Liver (tissue), 9 donors: ENCODE data around the gene C2orf76. TPM values are rescaled to one million over a fixed set of nuclear protein-coding genes. Genes with fewer than 3 reads are reported as not detected.

Source experiments
- DNase-seq: peaks from one replicate; pipeline ENCODE4 v3.0.0-alpha.2; 2017; ENCODE audit warnings: low spot score
- H3K27ac ChIP-seq, 2 donors: one replicate each; pipeline ENCODE4 v1.7.0; 2013; ENCODE audit warnings: inconsistent platforms in 2 of 2, low read length in 2 of 2, control low read depth in 1 of 2, low read depth in 1 of 2, mild to moderate bottlenecking in 1 of 2
- H3K27me3 ChIP-seq, 4 donors: one replicate each; pipeline versions ENCODE4 v1.6.1 to v1.7.0; 2013; ENCODE audit warnings: low read length in 3 of 4, inconsistent platforms in 1 of 4, mild to moderate bottlenecking in 1 of 4, moderate library complexity in 1 of 4; ENCODE audit not compliant: control insufficient read depth in 4 of 4, insufficient read depth in 4 of 4
- H3K36me3 ChIP-seq, 4 donors: one replicate each; pipeline versions ENCODE4 v1.6.1 to v1.7.0; 2013; ENCODE audit warnings: low read length in 3 of 4, mild to moderate bottlenecking in 3 of 4, low read depth in 1 of 4, moderate library complexity in 1 of 4; ENCODE audit not compliant: control insufficient read depth in 4 of 4, insufficient read depth in 3 of 4
- H3K4me1 ChIP-seq, 4 donors: one replicate each; pipeline versions ENCODE4 v1.6.1 to v1.7.0; 2013; ENCODE audit warnings: low read length in 3 of 4, mild to moderate bottlenecking in 3 of 4, moderate library complexity in 1 of 4; ENCODE audit not compliant: control insufficient read depth in 4 of 4, insufficient read depth in 4 of 4
- H3K4me3 ChIP-seq, 3 donors: one replicate each; pipeline versions ENCODE4 v1.6.1 to v1.7.0; 2013; ENCODE audit warnings: low read length in 3 of 3, control low read depth in 1 of 3, low read depth in 1 of 3, mild to moderate bottlenecking in 1 of 3
- H3K9ac ChIP-seq, 2 donors: one replicate each; pipeline ENCODE4 v1.7.0; 2013; ENCODE audit warnings: low read length in 2 of 2, mild to moderate bottlenecking in 2 of 2, moderate library complexity in 2 of 2, control low read depth in 1 of 2, low read depth in 1 of 2
- H3K9me3 ChIP-seq, 4 donors: one replicate each; pipeline versions ENCODE4 v1.6.1 to v1.7.0; 2013; ENCODE audit warnings: low read length in 3 of 4; ENCODE audit not compliant: control insufficient read depth in 4 of 4
- EGR1 ChIP-seq, 2 donors: IDR thresholded peaks; 2 replicates each; pipeline ENCODE4 v1.6.1; 2016 to 2018; ENCODE audit warnings: antibody characterized with exemption in 2 of 2, low read depth in 2 of 2
- FOXA1 ChIP-seq: IDR thresholded peaks from 2 replicates; pipeline ENCODE4 v1.6.1; 2016; ENCODE audit warnings: antibody characterized with exemption
- FOXA2 ChIP-seq: IDR thresholded peaks from 2 replicates; pipeline ENCODE4 v1.6.1; 2016; ENCODE audit warnings: antibody characterized with exemption
- HNF4A ChIP-seq, 2 donors: conservative IDR thresholded peaks; 2 replicates each; pipeline ENCODE4 v1.6.1; 2016; ENCODE audit warnings: antibody characterized with exemption in 2 of 2, mild to moderate bottlenecking in 2 of 2
- HNF4G ChIP-seq: IDR thresholded peaks from 2 replicates; pipeline ENCODE4 v1.6.1; 2016; ENCODE audit warnings: antibody characterized with exemption
- NR2F2 ChIP-seq: IDR thresholded peaks from 2 replicates; pipeline ENCODE4 v1.6.1; 2016; ENCODE audit warnings: antibody characterized with exemption
- RAD21 ChIP-seq, 2 donors: IDR thresholded peaks; 2 replicates each; pipeline ENCODE4 v1.6.1; 2016; ENCODE audit warnings: antibody characterized with exemption in 2 of 2, mild to moderate bottlenecking in 2 of 2
- SP1 ChIP-seq: IDR thresholded peaks from 2 replicates; pipeline ENCODE4 v1.6.1; 2018; ENCODE audit warnings: antibody characterized with exemption, mild to moderate bottlenecking
- TAF1 ChIP-seq: conservative IDR thresholded peaks from 2 replicates; pipeline ENCODE4 v1.6.1; 2016; ENCODE audit warnings: antibody characterized with exemption, mild to moderate bottlenecking
- WGBS: extraction: QIAGEN DNeasy Blood & Tissue Kit; methylation state at CpG from one replicate; pipeline ENCODE4 v1.1.7; 2013; 5-methylcytosine and 5-hydroxymethylcytosine counted together
- polyA plus RNA-seq, 2 donors: library from polyadenylated mRNA; stranded (reverse) in 1 of 2; unstranded in 1 of 2; fragments of 200-250 nt in 1 of 2; fragments of >200 nt in 1 of 2; fragmentation: Nextera tagmentation in 1 of 2; extraction: Ambion mirVana in 1 of 2; gene quantifications; one replicate each; pipeline versions ENCODE4 v1.2.1 to v1.2.3, GENCODE V29; 2013 to 2015
- total RNA-seq, 2 donors: library from RNA; depleted of rRNA; stranded (reverse); fragments of >200 nt; gene quantifications; one replicate each; pipeline ENCODE4 v1.2.3, GENCODE V29; 2014
- TF ChIP-seq, protein P1 (sequence below): IDR thresholded peaks from 2 replicates; pipeline ENCODE4 v1.6.1; 2016; ENCODE audit warnings: antibody characterized with exemption
- TF ChIP-seq, protein P2 (sequence below): IDR thresholded peaks from 2 replicates; pipeline ENCODE4 v1.6.1; 2016; ENCODE audit warnings: antibody characterized with exemption
- TF ChIP-seq, protein P3 (sequence below): IDR thresholded peaks from 2 replicates; pipeline ENCODE4 v1.6.1; 2016; ENCODE audit warnings: antibody characterized with exemption
- TF ChIP-seq, protein P4 (sequence below): IDR thresholded peaks from 2 replicates; pipeline ENCODE4 v1.6.1; 2016; ENCODE audit warnings: antibody characterized with exemption, mild to moderate bottlenecking
- donor health status: healthy.
- donor health status: healthy.
- donor health status: healthy.
- donor health status: healthy.
- donor health status: healthy.

The C2orf76 gene
- total and polyA plus RNA-seq, 4 donors, result 2.7 to 6.3 (median 4.6) TPM

DNA sequence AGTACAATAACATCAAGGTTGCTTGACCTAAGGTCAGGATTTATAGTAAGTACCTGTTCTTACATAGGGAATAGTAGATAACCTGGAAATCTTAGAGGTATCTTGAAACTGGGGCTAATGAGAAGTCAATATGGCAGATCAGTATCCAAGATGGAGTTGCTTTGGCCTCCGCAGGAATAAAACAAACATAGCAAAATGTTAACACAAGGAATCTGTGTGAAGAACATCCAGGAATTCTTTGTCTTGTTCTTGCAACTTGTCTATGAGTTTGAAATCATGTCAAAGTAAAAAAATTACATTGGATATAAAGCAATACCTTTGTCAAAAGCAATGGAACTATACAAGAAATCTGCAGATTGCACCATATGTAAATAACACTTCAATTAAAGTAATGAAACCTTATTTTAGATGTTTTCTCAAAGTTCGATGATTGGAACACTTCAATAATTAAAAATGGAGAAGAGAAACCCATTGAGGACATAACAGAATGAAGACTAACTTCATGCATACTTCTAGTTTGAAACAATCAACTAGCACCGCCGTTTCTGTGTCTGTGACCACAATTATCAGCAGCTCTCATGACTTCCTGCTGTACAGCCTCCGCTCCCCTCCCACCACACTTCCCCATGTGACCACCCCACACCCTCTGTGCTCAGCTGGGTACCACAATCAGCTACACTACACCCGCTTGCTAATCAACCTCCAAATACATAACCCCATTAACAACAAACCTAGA, 27.6 kb downstream of the C2orf76 start (continued):
- TF ChIP-seq, protein P1, sequence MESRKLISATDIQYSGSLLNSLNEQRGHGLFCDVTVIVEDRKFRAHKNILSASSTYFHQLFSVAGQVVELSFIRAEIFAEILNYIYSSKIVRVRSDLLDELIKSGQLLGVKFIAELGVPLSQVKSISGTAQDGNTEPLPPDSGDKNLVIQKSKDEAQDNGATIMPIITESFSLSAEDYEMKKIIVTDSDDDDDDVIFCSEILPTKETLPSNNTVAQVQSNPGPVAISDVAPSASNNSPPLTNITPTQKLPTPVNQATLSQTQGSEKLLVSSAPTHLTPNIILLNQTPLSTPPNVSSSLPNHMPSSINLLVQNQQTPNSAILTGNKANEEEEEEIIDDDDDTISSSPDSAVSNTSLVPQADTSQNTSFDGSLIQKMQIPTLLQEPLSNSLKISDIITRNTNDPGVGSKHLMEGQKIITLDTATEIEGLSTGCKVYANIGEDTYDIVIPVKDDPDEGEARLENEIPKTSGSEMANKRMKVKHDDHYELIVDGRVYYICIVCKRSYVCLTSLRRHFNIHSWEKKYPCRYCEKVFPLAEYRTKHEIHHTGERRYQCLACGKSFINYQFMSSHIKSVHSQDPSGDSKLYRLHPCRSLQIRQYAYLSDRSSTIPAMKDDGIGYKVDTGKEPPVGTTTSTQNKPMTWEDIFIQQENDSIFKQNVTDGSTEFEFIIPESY, result no peak
- TF ChIP-seq FOXA2 (no peak), SP1 (no peak), RAD21 (IDR thresholded peaks at IDR 0.05) (no peak), NR2F2 (no peak), HNF4G (no peak), FOXA1 (no peak)
- TF ChIP-seq, protein P2, sequence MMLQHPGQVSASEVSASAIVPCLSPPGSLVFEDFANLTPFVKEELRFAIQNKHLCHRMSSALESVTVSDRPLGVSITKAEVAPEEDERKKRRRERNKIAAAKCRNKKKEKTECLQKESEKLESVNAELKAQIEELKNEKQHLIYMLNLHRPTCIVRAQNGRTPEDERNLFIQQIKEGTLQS, result no peak
- TF ChIP-seq, protein P3, sequence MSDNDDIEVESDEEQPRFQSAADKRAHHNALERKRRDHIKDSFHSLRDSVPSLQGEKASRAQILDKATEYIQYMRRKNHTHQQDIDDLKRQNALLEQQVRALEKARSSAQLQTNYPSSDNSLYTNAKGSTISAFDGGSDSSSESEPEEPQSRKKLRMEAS, result no peak

DNA sequence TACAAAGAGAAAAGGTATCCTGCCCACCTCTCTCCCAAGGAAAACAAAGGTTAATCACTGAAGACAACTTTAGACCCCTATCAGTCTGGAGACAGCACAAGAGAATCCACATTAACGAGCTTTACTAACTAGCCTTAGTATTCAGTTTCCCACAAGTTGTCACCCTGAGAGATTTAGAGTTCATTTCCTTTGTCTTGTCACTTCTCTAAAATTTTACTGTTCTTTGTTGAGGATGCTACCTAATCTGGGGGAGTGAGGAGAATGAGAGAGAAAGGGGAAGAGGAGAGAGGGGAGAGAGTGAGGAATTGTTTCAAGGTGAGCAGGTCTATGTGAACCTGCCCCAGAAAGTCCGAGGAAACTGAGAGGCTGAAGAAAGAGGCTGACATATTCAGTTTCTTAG, 28.4 kb downstream of the C2orf76 start:
- DNase-seq, result no peak
- Histone ChIP-seq H3K27me3 (no peaks in the 10 kb centered on the region), H3K4me1 (peaks cover 0 to 2% (median 0%) of the 10 kb centered on the region in 4 donors), H3K27ac (no peak overlapping the region), H3K4me3 (no peak overlapping the region), H3K36me3 (no peaks in the 10 kb centered on the region), H3K9me3 (no peaks in the 10 kb centered on the region), H3K9ac (no peak overlapping the region)
- WGBS, result 92% methylated on average over 2 of the region's 2 CpGs
- no peak for TF ChIP-seq SP1

DNA sequence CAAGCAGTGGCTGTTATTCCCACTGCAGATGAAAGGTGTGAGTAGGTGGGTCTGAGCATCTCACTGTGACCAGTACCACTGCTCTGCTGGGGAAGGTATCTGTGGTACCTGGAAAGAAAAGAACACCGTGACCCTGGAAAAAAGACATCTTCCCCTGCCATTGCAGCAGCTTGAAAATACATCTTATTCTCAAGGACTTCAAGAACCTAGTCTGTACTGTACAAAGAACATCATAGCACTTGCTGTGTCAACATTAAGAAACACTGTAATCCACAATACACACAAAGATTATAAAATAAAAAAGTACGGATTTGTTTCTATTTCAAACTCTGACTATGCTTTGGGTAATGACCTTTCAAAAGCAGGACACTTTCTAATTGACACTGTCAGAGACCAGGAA, 28.9 kb downstream of the C2orf76 start:
- WGBS, result 75% methylated on average over 2 of the region's 2 CpGs
- H3K4me3 ChIP-seq, result no peak overlapping the region

DNA sequence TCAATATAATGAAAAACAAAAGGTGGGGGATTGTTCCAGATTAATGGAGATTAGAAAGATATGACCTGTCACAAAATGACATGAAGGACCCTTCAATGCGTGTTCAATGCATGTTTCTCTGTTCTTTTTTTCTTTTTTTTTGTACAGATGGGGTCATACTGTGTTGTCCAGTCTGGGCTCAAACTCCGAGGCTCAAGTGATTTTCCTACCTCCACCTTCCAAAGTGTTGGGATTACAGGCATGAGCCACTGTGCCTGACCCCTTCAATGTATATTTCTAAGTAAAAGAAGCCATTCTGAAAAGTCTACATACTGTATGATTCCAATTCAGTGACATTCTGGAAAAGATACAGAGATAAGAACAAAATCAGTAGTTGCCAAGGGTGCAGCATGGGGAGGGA, 32.8 kb downstream of the C2orf76 start:
- Histone ChIP-seq H3K9me3 (no peaks in the 10 kb centered on the region), H3K9ac (no peak overlapping the region), H3K27ac (no peak overlapping the region), H3K36me3 (no peaks in the 10 kb centered on the region), H3K4me3 (no peak overlapping the region), H3K27me3 (no peaks in the 10 kb centered on the region), H3K4me1 (peaks cover 0 to 2% (median 0%) of the 10 kb centered on the region in 4 donors)
- 98% methylated on average over 2 of the region's 2 CpGs for WGBS
- no peak for TF ChIP-seq SP1
- TF ChIP-seq, protein P4, sequence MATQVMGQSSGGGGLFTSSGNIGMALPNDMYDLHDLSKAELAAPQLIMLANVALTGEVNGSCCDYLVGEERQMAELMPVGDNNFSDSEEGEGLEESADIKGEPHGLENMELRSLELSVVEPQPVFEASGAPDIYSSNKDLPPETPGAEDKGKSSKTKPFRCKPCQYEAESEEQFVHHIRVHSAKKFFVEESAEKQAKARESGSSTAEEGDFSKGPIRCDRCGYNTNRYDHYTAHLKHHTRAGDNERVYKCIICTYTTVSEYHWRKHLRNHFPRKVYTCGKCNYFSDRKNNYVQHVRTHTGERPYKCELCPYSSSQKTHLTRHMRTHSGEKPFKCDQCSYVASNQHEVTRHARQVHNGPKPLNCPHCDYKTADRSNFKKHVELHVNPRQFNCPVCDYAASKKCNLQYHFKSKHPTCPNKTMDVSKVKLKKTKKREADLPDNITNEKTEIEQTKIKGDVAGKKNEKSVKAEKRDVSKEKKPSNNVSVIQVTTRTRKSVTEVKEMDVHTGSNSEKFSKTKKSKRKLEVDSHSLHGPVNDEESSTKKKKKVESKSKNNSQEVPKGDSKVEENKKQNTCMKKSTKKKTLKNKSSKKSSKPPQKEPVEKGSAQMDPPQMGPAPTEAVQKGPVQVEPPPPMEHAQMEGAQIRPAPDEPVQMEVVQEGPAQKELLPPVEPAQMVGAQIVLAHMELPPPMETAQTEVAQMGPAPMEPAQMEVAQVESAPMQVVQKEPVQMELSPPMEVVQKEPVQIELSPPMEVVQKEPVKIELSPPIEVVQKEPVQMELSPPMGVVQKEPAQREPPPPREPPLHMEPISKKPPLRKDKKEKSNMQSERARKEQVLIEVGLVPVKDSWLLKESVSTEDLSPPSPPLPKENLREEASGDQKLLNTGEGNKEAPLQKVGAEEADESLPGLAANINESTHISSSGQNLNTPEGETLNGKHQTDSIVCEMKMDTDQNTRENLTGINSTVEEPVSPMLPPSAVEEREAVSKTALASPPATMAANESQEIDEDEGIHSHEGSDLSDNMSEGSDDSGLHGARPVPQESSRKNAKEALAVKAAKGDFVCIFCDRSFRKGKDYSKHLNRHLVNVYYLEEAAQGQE, result no peak
- TF ChIP-seq TAF1, result no peak
- no peak for DNase-seq

More for the DNA sequence above, 28.9 kb downstream of the C2orf76 start:
- no peak for DNase-seq
- no peaks in the 10 kb centered on the region for H3K9me3 ChIP-seq
- H3K27me3 ChIP-seq, result no peaks in the 10 kb centered on the region
- no peak overlapping the region for H3K9ac ChIP-seq
- H3K36me3 ChIP-seq, result no peaks in the 10 kb centered on the region
- H3K27ac ChIP-seq, result no peak overlapping the region
- H3K4me1 ChIP-seq, result peaks cover 0 to 2% (median 0%) of the 10 kb centered on the region in 4 donors
- TF ChIP-seq TAF1 (no peak), NR2F2 (no peak), EGR1 (IDR thresholded peaks at IDR 0.05; ENCODE audit: low read depth in 2 of 2) (no peak), HNF4A (conservative IDR thresholded peaks at IDR 0.05) (no peak), HNF4G (no peak)
- TF ChIP-seq, protein P3, result no peak
